Measurements from ENCODE around the gene DAAM2. TPM values are rescaled to one million over a fixed set of nuclear protein-coding genes. Genes with fewer than 3 reads are reported as not detected.

Gene DAAM2
- total RNA-seq, 4 donors from 2014 or later, result 25.9 to 84.0 (median 48.5) TPM

GRCh38 chr6:39801456-39802251 is 9.5 kb downstream of the DAAM2 start:
- in situ Hi-C loops (cut with MboI; ENCODE audit: low sequenced_read_pairs in 4 of 4), result no loop called here
- no peaks in the 10 kb centered on the region for H3K9me3 ChIP-seq
- no peaks in the 10 kb centered on the region for H3K27me3 ChIP-seq
- no peak overlapping the region for H3K4me3 ChIP-seq
- TF ChIP-seq POLR2A (IDR thresholded peaks at IDR 0.05) (no peak), CTCF (IDR thresholded peaks at IDR 0.05 in 4 of 5, conservative IDR thresholded peaks at IDR 0.05 in 1 of 5) (no peak)
- ATAC-seq, result no peak
- no peaks in the 10 kb centered on the region for H3K36me3 ChIP-seq
- intact Hi-C loops (cut with DNase I; ENCODE audit: low total_unique reads), result no loop called here
- no peak for DNase-seq
- peak overlapping the region in 2 of 4 donors; percentile 6 to 8 for H3K27ac ChIP-seq
- peaks cover 7 to 19% of the 10 kb centered on the region in 2 donors for H3K4me1 ChIP-seq

- in situ Hi-C loops (cut with MboI; ENCODE audit: low sequenced_read_pairs in 4 of 4) (no loop called here), intact Hi-C loops (cut with DNase I; ENCODE audit: low total_unique reads) (no loop called here)
- no peaks in the 10 kb centered on the region for H3K9me3 ChIP-seq
These were observed 11.7 kb downstream of the DAAM2 start for GRCh38 chr6:39803872-39804271.

GRCh38 chr6:39804466-39805065 is 12.4 kb downstream of the DAAM2 start:
- Histone ChIP-seq H3K36me3 (no peaks in the 10 kb centered on the region), H3K9me3 (no peaks in the 10 kb centered on the region), H3K4me1 (peaks cover 10 to 30% of the 10 kb centered on the region in 2 donors), H3K27me3 (no peaks in the 10 kb centered on the region), H3K27ac (no peak overlapping the region), H3K4me3 (no peak overlapping the region)
- in situ Hi-C loops (cut with MboI; ENCODE audit: low sequenced_read_pairs in 4 of 4), result no loop called here
- no peak for DNase-seq
- no peak for TF ChIP-seq POLR2A (IDR thresholded peaks at IDR 0.05)
- no peak for ATAC-seq
- intact Hi-C loops (cut with DNase I; ENCODE audit: low total_unique reads), result no loop called here

More at GRCh38 chr6:39803872-39804271, 11.7 kb downstream of the DAAM2 start:
- Histone ChIP-seq H3K4me3 (no peak overlapping the region), H3K27me3 (no peaks in the 10 kb centered on the region), H3K36me3 (no peaks in the 10 kb centered on the region), H3K27ac (peak overlapping the region in 1 of 4 donors; percentile 25), H3K4me1 (peaks cover 10 to 26% of the 10 kb centered on the region in 2 donors)
- DNase-seq, result no peak
- no peak for ATAC-seq
- TF ChIP-seq CTCF (IDR thresholded peaks at IDR 0.05 in 4 of 5, conservative IDR thresholded peaks at IDR 0.05 in 1 of 5) (no peak), POLR2A (IDR thresholded peaks at IDR 0.05) (no peak)

DNA sequence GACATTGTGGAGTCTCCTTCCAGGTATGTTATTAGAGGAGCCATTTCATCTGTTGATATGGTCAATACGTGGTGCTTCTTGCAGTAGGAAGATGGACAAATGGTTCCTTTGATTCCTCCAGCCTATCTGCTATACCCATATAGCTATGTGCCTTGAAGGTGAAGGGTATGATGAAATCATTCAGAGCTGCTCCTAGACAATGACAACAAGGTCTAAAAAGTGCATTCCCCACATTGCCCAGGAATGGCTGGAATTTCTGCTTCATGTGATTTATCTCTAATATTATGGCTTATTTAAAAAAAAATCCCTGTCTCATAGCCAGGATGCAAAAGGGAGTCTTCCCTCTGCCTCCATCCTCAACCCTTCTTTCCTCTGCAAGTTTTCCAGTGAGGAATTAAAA is 14.1 kb downstream of the DAAM2 start:
- Histone ChIP-seq H3K4me3 (no peak overlapping the region), H3K9me3 (no peaks in the 10 kb centered on the region), H3K27ac (no peak overlapping the region), H3K27me3 (no peaks in the 10 kb centered on the region), H3K36me3 (no peaks in the 10 kb centered on the region), H3K4me1 (peaks cover 16 to 38% of the 10 kb centered on the region in 2 donors)
- no peak for TF ChIP-seq POLR2A (IDR thresholded peaks at IDR 0.05)
- no peak for TF ChIP-seq CTCF (IDR thresholded peaks at IDR 0.05 in 4 of 5, conservative IDR thresholded peaks at IDR 0.05 in 1 of 5)
- DNase-seq (no peak), ATAC-seq (no peak)
- in situ Hi-C loops (cut with MboI; ENCODE audit: low sequenced_read_pairs in 4 of 4) (no loop called here), intact Hi-C loops (cut with DNase I; ENCODE audit: low total_unique reads) (no loop called here)

- no peak overlapping the region for H3K4me3 ChIP-seq
- no peak for TF ChIP-seq CTCF (IDR thresholded peaks at IDR 0.05 in 4 of 5, conservative IDR thresholded peaks at IDR 0.05 in 1 of 5)
- no peaks in the 10 kb centered on the region for H3K36me3 ChIP-seq
- ATAC-seq (no peak), DNase-seq (no peak)
- no peaks in the 10 kb centered on the region for H3K9me3 ChIP-seq
- H3K27me3 ChIP-seq, result no peaks in the 10 kb centered on the region
- in situ Hi-C loops (cut with MboI; ENCODE audit: low sequenced_read_pairs in 4 of 4), result no loop called here
- peaks cover 32 to 55% of the 10 kb centered on the region in 2 donors for H3K4me1 ChIP-seq
- intact Hi-C loops (cut with DNase I; ENCODE audit: low total_unique reads), result no loop called here
- peak overlapping the region in 3 of 4 donors; percentile 32 to 89 (median 65) for H3K27ac ChIP-seq
These were observed 16.2 kb downstream of the DAAM2 start for GRCh38 chr6:39808346-39808745.

Measured in gastrocnemius medialis (tissue), 4 donors.